ENCODE measurements around the gene RNF113A. TPM values are rescaled to one million over a fixed set of nuclear protein-coding genes. Genes with fewer than 3 reads are reported as not detected.

Gene RNF113A
- total and polyA plus RNA-seq, 12 donors, result 5.6 to 13.8 (median 9.8) TPM

- intact Hi-C loops (cut with DNase I), result no loop called here
- peaks cover 0 to 6% (median 0%) of the 10 kb centered on the region in 9 donors for H3K4me1 ChIP-seq
- no peak overlapping the region for H3K27ac ChIP-seq
- DNase-seq (peak; percentile 38 to 66), ATAC-seq (peak; percentile 59 to 92 (median 80))
- H3K4me3 ChIP-seq, result peak overlapping the region in 7 of 10 donors; percentile 9 to 45 (median 34)
- no peaks in the 10 kb centered on the region for H3K36me3 ChIP-seq
- peaks cover 0 to 3% (median 0%) of the 10 kb centered on the region in 11 donors for H3K9me3 ChIP-seq
- 1 to 10% methylated on average over 28 to 39 of the region's 40 CpGs for WGBS, 2 donors
- peak in 8 of 9 donors; percentile 39 to 60 (median 52) for TF ChIP-seq CTCF (IDR thresholded peaks at IDR 0.05)
- H3K27me3 ChIP-seq, result no peaks in the 10 kb centered on the region
Observed at GRCh38 chrX:119887721-119888425, 16.3 kb upstream of the RNF113A start.

- DNase-seq, result peak in 1 of 2 donors; percentile 4
- no peak for ATAC-seq
- no peak for TF ChIP-seq CTCF (IDR thresholded peaks at IDR 0.05)
- intact Hi-C loops (cut with DNase I), result no loop called here
- H3K27me3 ChIP-seq, result no peaks in the 10 kb centered on the region
- no peak overlapping the region for H3K27ac ChIP-seq
- no peaks in the 10 kb centered on the region for H3K36me3 ChIP-seq
- WGBS, 2 donors, result 91 to 96% methylated on average over 11 of the region's 11 CpGs
- no peak overlapping the region for H3K4me3 ChIP-seq
- peaks cover 0 to 6% (median 0%) of the 10 kb centered on the region in 9 donors for H3K4me1 ChIP-seq
- H3K9me3 ChIP-seq, result peaks cover 0 to 3% (median 0%) of the 10 kb centered on the region in 11 donors
Observed at GRCh38 chrX:119885554-119886428, 14.3 kb upstream of the RNF113A start.

- 59 to 61% methylated on average over 11 of the region's 11 CpGs for WGBS, 2 donors
- intact Hi-C loops (cut with DNase I), result no loop called here
- Histone ChIP-seq H3K27me3 (no peaks in the 10 kb centered on the region), H3K4me1 (no peaks in the 10 kb centered on the region), H3K36me3 (peaks cover 0 to 35% (median 0%) of the 10 kb centered on the region in 9 donors), H3K27ac (no peak overlapping the region), H3K9me3 (peaks cover 0 to under 1% (median 0%) of the 10 kb centered on the region in 11 donors), H3K4me3 (no peak overlapping the region)
- ATAC-seq (peak in 7 of 8 donors; percentile 46 to 85 (median 77)), DNase-seq (peak in 1 of 2 donors; percentile 3)
- peak in 8 of 9 donors; percentile 6 to 66 (median 54) for TF ChIP-seq CTCF (IDR thresholded peaks at IDR 0.05)
Observed at GRCh38 chrX:119880552-119881437, 9.3 kb upstream of the RNF113A start.

All from heart right ventricle (tissue), 16 donors.